ENCODE results near the gene DAP. TPM values are rescaled to one million over a fixed set of nuclear protein-coding genes. Genes with fewer than 3 reads are reported as not detected.
"Not testable (repeated sequence)": the region's sequence is repeated elsewhere in the genome, so short reads cannot be mapped to it uniquely, and the experiment has no call there.

DAP gene
- total RNA-seq, 4 donors from 2014 or later: 2.4 to 11.7 (median 3.6) TPM

DNA sequence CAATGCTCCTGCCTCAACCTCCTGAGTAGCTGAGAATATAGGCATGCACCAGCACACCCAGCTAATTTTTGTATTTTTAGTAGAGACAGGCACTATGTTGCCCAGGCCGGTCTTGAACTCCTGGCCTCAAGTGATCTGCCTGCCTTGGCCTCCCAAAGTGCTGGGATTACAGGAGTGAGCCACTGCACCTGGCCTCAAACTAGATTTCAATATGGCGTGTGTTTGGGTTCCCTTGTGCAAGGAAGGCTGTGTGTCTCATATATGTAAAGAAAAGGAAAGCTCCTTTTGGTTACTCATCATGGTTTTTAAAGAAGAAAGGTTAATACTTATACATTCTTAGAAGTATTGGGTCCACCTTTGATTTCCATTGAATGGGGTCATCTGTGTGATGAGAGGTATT is 126.5 kb downstream of the DAP start:
- Histone ChIP-seq H3K27ac (no peak overlapping the region), H3K4me1 (no peaks in the 10 kb centered on the region), H3K27me3 (no peaks in the 10 kb centered on the region), H3K4me3 (no peak overlapping the region), H3K9me3 (no peaks in the 10 kb centered on the region), H3K36me3 (no peaks in the 10 kb centered on the region)
- intact Hi-C loops (cut with DNase I; ENCODE audit: low total_unique reads) (no loop called here), in situ Hi-C loops (cut with MboI; ENCODE audit: low sequenced_read_pairs in 4 of 4) (loop anchor here in 3 of 4 donors (5.0 to 25.0 kb wide), 2 partner anchors 182 to 347 kb away; no protein-coding TSS in a partner anchor)
- ATAC-seq (no peak), DNase-seq (no peak)
- TF ChIP-seq POLR2A (IDR thresholded peaks at IDR 0.05): no peak

DNA sequence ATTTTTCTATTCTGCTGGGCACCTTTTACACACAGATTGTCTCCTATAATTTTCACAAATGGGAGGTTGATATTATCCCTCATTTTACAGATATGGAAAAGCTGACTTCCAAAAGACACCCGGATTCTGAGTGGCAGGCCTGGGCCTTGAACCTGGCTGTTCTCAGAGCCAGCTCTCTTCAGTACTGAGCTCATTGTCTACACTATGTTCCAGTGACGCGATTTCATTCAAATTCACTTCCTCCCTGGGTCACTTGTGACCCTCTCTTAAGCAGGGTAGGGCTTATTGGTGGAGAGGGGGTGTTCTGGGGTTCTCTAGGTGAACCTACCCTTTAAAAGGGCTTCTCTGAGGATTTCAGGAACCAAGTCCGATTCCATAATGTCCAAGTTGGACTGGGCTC is 127.0 kb downstream of the DAP start:
- ATAC-seq (no peak), DNase-seq (no peak)
- no peaks in the 10 kb centered on the region for H3K27me3 ChIP-seq
- H3K4me3 ChIP-seq: no peak overlapping the region
- in situ Hi-C loops (cut with MboI; ENCODE audit: low sequenced_read_pairs in 4 of 4) (loop anchor here in 3 of 4 donors (5.0 to 25.0 kb wide), 2 partner anchors 182 to 347 kb away; no protein-coding TSS in a partner anchor), intact Hi-C loops (cut with DNase I; ENCODE audit: low total_unique reads) (no loop called here)
- H3K36me3 ChIP-seq: no peaks in the 10 kb centered on the region
- H3K4me1 ChIP-seq: no peaks in the 10 kb centered on the region
- TF ChIP-seq POLR2A (IDR thresholded peaks at IDR 0.05): no peak
- TF ChIP-seq, protein P1, sequence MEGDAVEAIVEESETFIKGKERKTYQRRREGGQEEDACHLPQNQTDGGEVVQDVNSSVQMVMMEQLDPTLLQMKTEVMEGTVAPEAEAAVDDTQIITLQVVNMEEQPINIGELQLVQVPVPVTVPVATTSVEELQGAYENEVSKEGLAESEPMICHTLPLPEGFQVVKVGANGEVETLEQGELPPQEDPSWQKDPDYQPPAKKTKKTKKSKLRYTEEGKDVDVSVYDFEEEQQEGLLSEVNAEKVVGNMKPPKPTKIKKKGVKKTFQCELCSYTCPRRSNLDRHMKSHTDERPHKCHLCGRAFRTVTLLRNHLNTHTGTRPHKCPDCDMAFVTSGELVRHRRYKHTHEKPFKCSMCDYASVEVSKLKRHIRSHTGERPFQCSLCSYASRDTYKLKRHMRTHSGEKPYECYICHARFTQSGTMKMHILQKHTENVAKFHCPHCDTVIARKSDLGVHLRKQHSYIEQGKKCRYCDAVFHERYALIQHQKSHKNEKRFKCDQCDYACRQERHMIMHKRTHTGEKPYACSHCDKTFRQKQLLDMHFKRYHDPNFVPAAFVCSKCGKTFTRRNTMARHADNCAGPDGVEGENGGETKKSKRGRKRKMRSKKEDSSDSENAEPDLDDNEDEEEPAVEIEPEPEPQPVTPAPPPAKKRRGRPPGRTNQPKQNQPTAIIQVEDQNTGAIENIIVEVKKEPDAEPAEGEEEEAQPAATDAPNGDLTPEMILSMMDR (IDR thresholded peaks at IDR 0.05 in 4 of 5, conservative IDR thresholded peaks at IDR 0.05 in 1 of 5): no peak
- no peak overlapping the region for H3K27ac ChIP-seq
- no peaks in the 10 kb centered on the region for H3K9me3 ChIP-seq

DNA sequence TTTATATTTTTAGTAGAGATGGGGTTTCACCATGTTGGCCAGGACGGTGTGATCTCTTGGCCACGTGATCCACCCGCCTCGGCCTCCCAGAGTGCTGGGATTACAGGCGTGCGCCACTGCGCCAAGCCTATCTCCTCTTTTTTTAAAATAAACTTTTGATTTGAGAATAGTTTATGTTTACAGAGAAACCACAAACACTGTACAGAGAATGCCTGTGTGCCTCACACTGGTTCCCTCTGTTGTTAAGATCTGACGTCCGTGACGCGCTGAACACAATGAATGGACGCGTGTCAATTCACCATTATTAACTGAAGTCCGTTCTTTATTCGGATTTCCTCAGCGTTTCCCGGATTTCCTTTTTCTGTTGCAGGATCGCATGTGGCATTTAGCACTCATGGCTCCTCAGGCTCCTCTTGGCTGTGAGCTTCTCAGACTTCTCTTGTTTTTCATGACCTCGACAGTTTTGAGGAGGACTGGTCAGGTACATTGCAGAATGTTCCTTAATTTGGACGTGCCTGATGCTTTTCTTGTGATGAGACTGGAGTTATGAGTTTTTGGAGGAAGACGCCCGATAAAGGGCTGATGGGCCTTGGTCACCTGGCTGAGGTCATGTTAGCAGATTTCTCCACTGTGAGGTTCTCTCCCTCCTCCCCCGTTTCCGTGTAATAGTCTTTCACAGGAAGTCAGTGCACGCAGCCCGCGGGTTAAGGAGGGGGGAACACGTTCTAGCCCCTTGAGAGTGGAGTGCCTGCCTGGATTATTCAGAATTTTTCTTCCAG is 127.6 kb downstream of the DAP start:
- in situ Hi-C loops (cut with MboI; ENCODE audit: low sequenced_read_pairs in 4 of 4) (loop anchor here in 3 of 4 donors (5.0 to 25.0 kb wide), 2 partner anchors 181 to 346 kb away; no protein-coding TSS in a partner anchor), intact Hi-C loops (cut with DNase I; ENCODE audit: low total_unique reads) (no loop called here)
- Histone ChIP-seq H3K27ac (no peak overlapping the region), H3K9me3 (no peaks in the 10 kb centered on the region), H3K36me3 (no peaks in the 10 kb centered on the region), H3K27me3 (no peaks in the 10 kb centered on the region), H3K4me3 (no peak overlapping the region), H3K4me1 (no peaks in the 10 kb centered on the region)
- no peak for TF ChIP-seq POLR2A (IDR thresholded peaks at IDR 0.05)
- TF ChIP-seq, protein P1 (IDR thresholded peaks at IDR 0.05 in 4 of 5, conservative IDR thresholded peaks at IDR 0.05 in 1 of 5): no peak
- ATAC-seq (peak in 1 of 2 donors; percentile 27), DNase-seq (no peak)

DNA sequence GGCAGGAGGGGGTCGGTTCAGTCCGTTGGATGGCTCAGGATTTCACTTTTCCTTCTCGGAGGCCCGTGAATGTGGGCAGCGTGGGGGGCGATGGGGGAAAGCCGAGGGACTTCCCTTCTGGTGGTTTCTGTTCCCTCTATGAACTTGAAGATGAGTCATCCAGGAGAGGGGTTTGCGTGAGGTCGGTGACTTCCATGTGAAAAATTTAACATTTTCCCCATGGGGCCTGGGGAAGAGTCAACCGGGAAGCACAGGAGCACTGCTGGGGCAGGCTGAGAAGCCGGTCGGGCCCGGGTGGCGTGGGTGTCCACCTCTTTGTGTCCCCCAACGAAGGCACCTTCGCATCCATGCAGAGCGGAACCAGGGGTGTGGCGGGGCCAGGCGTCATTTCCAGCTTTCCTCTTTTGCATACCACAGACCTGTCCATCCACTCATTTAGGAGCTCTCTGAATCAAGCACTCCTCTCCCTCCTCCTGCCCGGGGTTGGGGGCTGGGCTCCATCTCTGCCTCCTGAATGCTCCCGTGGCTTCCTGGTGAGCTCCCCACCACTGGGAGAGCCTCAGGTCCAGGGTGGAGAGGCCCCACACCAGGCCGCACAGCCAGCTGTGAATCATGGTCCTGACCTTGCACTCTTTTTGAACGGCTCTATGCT is 128.8 kb downstream of the DAP start:
- Histone ChIP-seq H3K4me3 (no peak overlapping the region), H3K27ac (no peak overlapping the region), H3K27me3 (no peaks in the 10 kb centered on the region), H3K9me3 (no peaks in the 10 kb centered on the region), H3K36me3 (no peaks in the 10 kb centered on the region), H3K4me1 (peaks cover 4 to 6% of the 10 kb centered on the region in 2 donors)
- ATAC-seq: no peak
- no peak for TF ChIP-seq POLR2A (IDR thresholded peaks at IDR 0.05)
- DNase-seq: no peak
- in situ Hi-C loops (cut with MboI; ENCODE audit: low sequenced_read_pairs in 4 of 4): loop anchor here in 3 of 4 donors (5.0 to 25.0 kb wide), 2 partner anchors 180 to 345 kb away; no protein-coding TSS in a partner anchor
- intact Hi-C loops (cut with DNase I; ENCODE audit: low total_unique reads): no loop called here

DNA sequence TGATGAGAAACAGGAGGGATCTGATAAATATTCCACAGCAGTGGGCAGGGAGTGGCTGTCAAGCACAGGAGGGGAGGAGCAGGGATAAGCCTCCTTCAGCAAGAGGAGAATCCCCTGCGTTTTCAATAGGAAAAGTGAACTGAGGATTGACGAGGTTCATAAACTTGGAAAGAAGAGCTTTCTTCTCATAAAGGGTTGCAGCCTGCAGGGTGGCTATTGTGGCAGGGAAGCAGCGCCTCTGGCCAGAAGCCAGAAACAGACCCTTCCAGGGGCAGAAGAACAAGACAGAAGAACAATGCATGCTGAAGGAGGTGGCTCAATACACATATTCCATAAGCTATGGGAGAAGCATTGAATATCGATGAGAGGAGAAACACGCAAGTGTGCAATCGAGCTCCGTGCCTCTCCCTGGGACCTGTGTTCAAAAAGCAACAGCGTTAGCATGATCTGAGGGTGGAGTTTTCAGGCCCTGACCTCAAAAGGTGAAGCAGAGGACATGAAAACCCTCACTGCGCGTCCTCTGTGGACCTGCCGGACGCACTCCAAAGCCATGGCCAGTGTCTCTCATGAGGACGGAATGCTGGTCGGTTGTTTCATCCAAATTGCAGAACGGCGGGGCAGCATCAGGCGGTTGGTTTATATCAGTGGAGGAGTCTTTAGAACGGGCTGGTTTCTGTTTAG is 129.6 kb downstream of the DAP start:
- DNase-seq (no peak), ATAC-seq (no peak)
- H3K36me3 ChIP-seq: no peaks in the 10 kb centered on the region
- no peaks in the 10 kb centered on the region for H3K27me3 ChIP-seq
- no peak overlapping the region for H3K4me3 ChIP-seq
- no peaks in the 10 kb centered on the region for H3K9me3 ChIP-seq
- H3K4me1 ChIP-seq: peaks cover 9 to 14% of the 10 kb centered on the region in 2 donors
- in situ Hi-C loops (cut with MboI; ENCODE audit: low sequenced_read_pairs in 4 of 4): loop anchor here in 3 of 4 donors (5.0 to 25.0 kb wide), 2 partner anchors 179 to 344 kb away; no protein-coding TSS in a partner anchor
- H3K27ac ChIP-seq: no peak overlapping the region
- intact Hi-C loops (cut with DNase I; ENCODE audit: low total_unique reads): no loop called here
- TF ChIP-seq POLR2A (IDR thresholded peaks at IDR 0.05): no peak
- TF ChIP-seq, protein P1 (IDR thresholded peaks at IDR 0.05 in 4 of 5, conservative IDR thresholded peaks at IDR 0.05 in 1 of 5): no peak

DNA sequence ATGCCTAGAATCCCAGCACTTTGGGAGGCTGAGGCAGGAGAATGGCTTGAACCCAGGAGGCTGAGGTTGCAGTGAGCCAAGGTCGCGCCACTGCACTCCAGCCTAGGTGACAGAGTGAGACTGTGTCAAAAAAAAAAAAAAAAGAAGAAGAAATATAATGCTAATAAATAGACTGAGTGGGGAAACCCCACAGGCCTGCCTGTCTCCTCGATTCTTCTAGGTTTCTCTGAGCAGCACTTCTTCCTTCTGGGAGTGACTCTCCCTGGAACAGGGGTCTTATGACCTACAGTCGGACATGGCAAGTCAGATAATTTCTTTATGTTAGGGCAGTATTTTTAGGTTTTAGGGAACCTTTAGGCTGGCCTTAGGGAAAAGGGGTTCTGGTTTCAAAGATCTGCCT is 130.3 kb downstream of the DAP start:
- H3K27me3 ChIP-seq; intact Hi-C loops (cut with DNase I; ENCODE audit: low total_unique reads); DNase-seq; ATAC-seq; H3K36me3 ChIP-seq; H3K4me3 ChIP-seq; H3K9me3 ChIP-seq; H3K27ac ChIP-seq: not testable (repeated sequence)
- in situ Hi-C loops (cut with MboI; ENCODE audit: low sequenced_read_pairs in 4 of 4): loop anchor here in 3 of 4 donors (5.0 to 25.0 kb wide), 2 partner anchors 178 to 343 kb away; no protein-coding TSS in a partner anchor
- peaks cover 14 to 16% of the 10 kb centered on the region in 2 donors for H3K4me1 ChIP-seq
